A549 (cell line): Measurements from ENCODE around the gene GSK3A. TPM values are rescaled to one million over a fixed set of nuclear protein-coding genes. Genes with fewer than 3 reads are reported as not detected.

Source experiments
- ATAC-seq, 2 experiments: fragments of 200-7000 bp in 1 of 2; fragments of >200 bp in 1 of 2; cut with Nextera tagmentation in 1 of 2; cut with Tn5 transposase in 1 of 2; 3 replicates each; pipeline versions ENCODE4 v1.8.0 to v1.9.1; 2018 to 2020; ENCODE audit warnings: mild to moderate bottlenecking in 1 of 2, moderate library complexity in 1 of 2
- CTCF ChIA-PET: fragments of 300-600 bp; sonication (Branson Sonifier 250); formaldehyde crosslinking; extraction: SDS; loops from one replicate; lab custom pipeline; 2021; ENCODE audit warnings: antibody characterized with exemption, inconsistent platforms; lab: Yijun Ruan, JAX
- POLR2A ChIA-PET: fragments of 350-600 bp; formaldehyde crosslinking; extraction: SDS; loops from one replicate; lab custom pipeline; 2021; ENCODE audit warnings: antibody characterized with exemption, inconsistent platforms; lab: Yijun Ruan, JAX
- DNase-seq, 2 experiments: peaks; one replicate each; pipeline versions ENCODE4 v3.0.0 to v3.0.0-alpha.2; 2011 to 2016; ENCODE audit warnings: low read depth in 1 of 2, low spot score in 1 of 2
- FAIRE-seq: peaks from 2 replicates; lab custom pipeline; 2011; peaks lifted over from hg19 to GRCh38; lab: Jason Lieb, UNC
- H3K27ac ChIP-seq, 2 experiments: fragments of >200 bp; sonication (Bioruptor Twin); formaldehyde crosslinking; 3 replicates each; pipeline ENCODE4 v1.5.1; 2016 to 2017
- H3K4me1 ChIP-seq: fragments of >200 bp; sonication (Bioruptor Twin); formaldehyde crosslinking; 3 replicates; pipeline ENCODE4 v1.6.1; 2016
- H3K4me2 ChIP-seq: fragments of >200 bp; sonication (Bioruptor Twin); formaldehyde crosslinking; 3 replicates; pipeline ENCODE4 v1.6.1; 2016
- H3K4me3 ChIP-seq: fragments of >200 bp; sonication (Bioruptor Twin); formaldehyde crosslinking; 3 replicates; pipeline ENCODE4 v1.5.1; 2016
- H3K9me3 ChIP-seq: fragments of >200 bp; sonication (Bioruptor Twin); formaldehyde crosslinking; 3 replicates; pipeline ENCODE4 v1.6.1; 2016
- ATOH8 ChIP-seq: fragments of 250-450 bp; sonication (Bioruptor Pico); IDR thresholded peaks from 2 replicates; pipeline ENCODE4 v1.5.0; 2020; ENCODE audit warnings: low read depth, mild to moderate bottlenecking, moderate library complexity
- BCL3 ChIP-seq: fragments of >200 bp; sonication (Bioruptor Twin); formaldehyde crosslinking; IDR thresholded peaks from 3 replicates; pipeline ENCODE4 v1.6.1; 2016
- EHF ChIP-seq: fragments of 250-450 bp; sonication (Bioruptor Pico); IDR thresholded peaks from 2 replicates; pipeline ENCODE4 v1.5.0; 2020; ENCODE audit warnings: mild to moderate bottlenecking
- EP300 ChIP-seq, 2 experiments: fragments of >200 bp; sonication (Bioruptor Twin); formaldehyde crosslinking; IDR thresholded peaks; 2 replicates in 1 of 2; 3 replicates in 1 of 2; pipeline ENCODE4 v1.6.1; 2016 to 2017
- FOSB ChIP-seq: fragments of 250-450 bp; sonication (Bioruptor Pico); IDR thresholded peaks from 2 replicates; pipeline ENCODE4 v1.5.0; 2020; ENCODE audit warnings: mild to moderate bottlenecking, moderate library complexity
- FOXS1 ChIP-seq: fragments of 250-450 bp; sonication (Bioruptor Pico); IDR thresholded peaks from 2 replicates; pipeline ENCODE4 v1.5.0; 2020; ENCODE audit warnings: mild to moderate bottlenecking, moderate library complexity
- HDAC2 ChIP-seq: fragments of 200-600 bp; sonication (generic); IDR thresholded peaks from 2 replicates; pipeline ENCODE4 v1.6.1; 2016
- HOXB5 ChIP-seq: fragments of 250-450 bp; sonication (Bioruptor Pico); IDR thresholded peaks from 2 replicates; pipeline ENCODE4 v1.5.0; 2020; ENCODE audit warnings: mild to moderate bottlenecking, moderate library complexity
- KDM1A ChIP-seq: fragments of 200-600 bp; sonication (generic); IDR thresholded peaks from 2 replicates; pipeline ENCODE4 v1.6.1; 2016; ENCODE audit warnings: low read depth, mild to moderate bottlenecking
- KDM5A ChIP-seq: fragments of 200-600 bp; sonication (generic); IDR thresholded peaks from 2 replicates; pipeline ENCODE4 v1.6.1; 2016; ENCODE audit warnings: antibody characterized with exemption, mild to moderate bottlenecking
- MAFK ChIP-seq: fragments of 450-650 bp; IDR thresholded peaks from 2 replicates; pipeline ENCODE4 v1.6.1; 2014; ENCODE audit not compliant: partially characterized antibody
- MYC ChIP-seq: IDR thresholded peaks from 2 replicates; pipeline ENCODE4 v1.6.1; 2012; ENCODE audit warnings: mild to moderate bottlenecking, inconsistent platforms, low read length, improper control_type of control experiment, borderline replicate concordance
- NFE2L2 ChIP-seq: fragments of 150-350 bp; conservative IDR thresholded peaks from 2 replicates; pipeline ENCODE4 v1.6.1; 2014; ENCODE audit warnings: low read length
- NPAS2 ChIP-seq: fragments of 250-450 bp; sonication (Bioruptor Pico); IDR thresholded peaks from 2 replicates; pipeline ENCODE4 v1.8.0; 2022; ENCODE audit warnings: mild to moderate bottlenecking, moderate library complexity, borderline replicate concordance
- NR3C1 ChIP-seq: fragments of >200 bp; sonication (Bioruptor Twin); formaldehyde crosslinking; IDR thresholded peaks from 3 replicates; pipeline ENCODE4 v1.6.1; 2017
- PHF8 ChIP-seq: fragments of 200-600 bp; sonication (generic); IDR thresholded peaks from 2 replicates; pipeline ENCODE4 v1.6.1; 2016; ENCODE audit warnings: low read depth, mild to moderate bottlenecking, antibody characterized with exemption, moderate library complexity, borderline replicate concordance
- RFX5 ChIP-seq: fragments of 450-650 bp; IDR thresholded peaks from 2 replicates; pipeline ENCODE4 v1.7.1; 2014; ENCODE audit warnings: antibody characterized with exemption, mild to moderate bottlenecking, moderate library complexity
- SMC3 ChIP-seq: fragments of >200 bp; sonication (Bioruptor Twin); formaldehyde crosslinking; IDR thresholded peaks from 3 replicates; pipeline ENCODE4 v1.6.1; 2018; ENCODE audit warnings: inconsistent platforms
- TFCP2L1 ChIP-seq: fragments of 250-450 bp; sonication (Bioruptor Pico); IDR thresholded peaks from 2 replicates; pipeline ENCODE4 v1.5.0; 2021; ENCODE audit warnings: mild to moderate bottlenecking
- TP53 ChIP-seq: fragments of 250-450 bp; sonication (Bioruptor Pico); IDR thresholded peaks from 2 replicates; pipeline ENCODE4 v1.5.0; 2021; ENCODE audit warnings: mild to moderate bottlenecking, moderate library complexity
- ZC3H11A ChIP-seq: fragments of 450-650 bp; IDR thresholded peaks from 2 replicates; pipeline ENCODE4 v1.6.1; 2014; ENCODE audit warnings: antibody characterized with exemption, mild to moderate bottlenecking
- ZNF302 ChIP-seq: fragments of 250-450 bp; sonication (Bioruptor Pico); IDR thresholded peaks from 2 replicates; pipeline ENCODE4 v1.9.0; 2021; ENCODE audit warnings: inconsistent platforms, mild to moderate bottlenecking, moderate library complexity
- WGBS: methylation state at CpG from one replicate; pipeline ENCODE4 v1.1.6; 2017; ENCODE audit errors: missing lambda C conversion rate; 5-methylcytosine and 5-hydroxymethylcytosine counted together
- polyA plus RNA-seq, 4 experiments: library from polyadenylated mRNA; depleted of rRNA in 3 of 4; stranded (reverse); fragments of >200 nt; fragmentation: RNase III in 1 of 4; extraction: RNeasy Plus Mini Kit Qiagen cat#74134 plus additional on column Dnase treatment in 1 of 4; gene quantifications; 2 replicates in 3 of 4; 3 replicates in 1 of 4; pipeline ENCODE4 v1.2.3, GENCODE V29; 2011 to 2017

Gene GSK3A
- polyA plus RNA-seq, 2 of the 4 experiments (the other 2 are of a cell fraction) = 55.2 to 85.1 TPM

GRCh38 chr19:42217520-42218437, 24.6 kb downstream of the GSK3A start, which contains the start of gene DEDD2 (continued):
- TF ChIP-seq EP300 (IDR thresholded peaks at IDR 0.05) (no peak), TFCP2L1 (CRISPR knock-in tag) (no peak), FOXS1 (no peak; the same call in 1 of the 2 replicates), NFE2L2 (0 out of 2 replicates have a peak, but pooled peaks have one; percentile 8), PHF8 (peak; percentile 58; the same call in 1 of the 2 replicates), KDM1A (no peak), RFX5 (peak; percentile 66; the same call in 1 of the 2 replicates)

GRCh38 chr19:42216653-42217519, 25.5 kb downstream of the GSK3A start:
- POLR2A ChIA-PET = interaction anchor here (0.7 to 1.0 kb wide), 3 partner anchors 8 to 26 kb away, joined by 3 read pairs; no protein-coding TSS in a partner anchor
- Histone ChIP-seq H3K27ac (peak overlapping the region; percentile 77 to 89), H3K4me1 (peaks cover 40% of the 10 kb centered on the region), H3K4me3 (peak overlapping the region; percentile 69), H3K4me2 (peak overlapping the region; percentile 77), H3K9me3 (no peaks in the 10 kb centered on the region)
- TF ChIP-seq KDM1A (no peak), KDM5A (no peak), TFCP2L1 (CRISPR knock-in tag) (0 out of 2 replicates have a peak, but pooled peaks have one; percentile 44), MYC (no peak), BCL3 (no peak), NR3C1 (no peak), PHF8 (no peak; the same call in 1 of the 2 replicates), HDAC2 (no peak), ATOH8 (no peak), MAFK (no peak), FOSB (CRISPR knock-in tag) (no peak), HOXB5 (CRISPR knock-in tag) (0 out of 2 replicates have a peak, but pooled peaks have one; percentile 26), ZNF302 (CRISPR knock-in tag) (no peak), SMC3 (no peak), ZC3H11A (no peak), NPAS2 (CRISPR knock-in tag) (no peak), TP53 (no peak), EHF (CRISPR knock-in tag) (no peak)
- 13% methylated on average over 62 of the region's 79 CpGs for WGBS
- CTCF ChIA-PET = interaction anchor here (0.8 to 3.6 kb wide), 19 partner anchors 8 to 206 kb away, joined by 3 to 29 read pairs (median 3); partner anchors contain the start of gene POU2F2
- FAIRE-seq (no peak), DNase-seq (peak in 1 of 2 experiments; percentile 66), ATAC-seq (peak; percentile 25 to 39)
